Forelimb muscle (tissue), 1 donor: ENCODE data around the gene SYPL2. TPM values are rescaled to one million over a fixed set of nuclear protein-coding genes. Genes with fewer than 3 reads are reported as not detected.

Experiments
- DNase-seq: peaks from one replicate; pipeline ENCODE4 v3.0.0-alpha.2; 2013; ENCODE audit warnings: low read depth
- polyA plus RNA-seq: library from polyadenylated mRNA; unstranded; fragments of 120-200 nt; gene quantifications from one replicate; pipeline ENCODE4 v1.2.1, GENCODE V29; 2013; ENCODE audit not compliant: insufficient read length

SYPL2 gene
- polyA plus RNA-seq, 1 donor, result 304 TPM

DNA sequence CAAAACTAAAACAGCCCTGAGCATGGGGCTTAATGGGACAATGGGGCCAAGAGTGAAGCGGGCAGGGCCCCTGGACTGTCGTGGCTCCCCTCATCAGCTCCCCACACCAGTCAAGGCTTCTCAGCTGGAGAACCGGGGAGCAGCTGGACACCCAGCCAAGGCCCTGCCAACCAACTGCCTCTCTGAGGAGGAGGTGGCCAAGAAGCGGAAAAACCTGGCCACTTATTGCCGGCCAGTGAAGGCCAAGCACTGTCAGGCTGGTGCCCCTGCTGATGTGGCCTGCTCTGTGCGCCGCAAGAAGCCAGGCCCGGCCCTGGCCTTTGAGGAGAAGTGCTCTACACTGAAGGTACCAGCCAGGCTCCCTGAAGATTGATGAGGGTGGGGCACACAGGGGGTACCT, 25.0 kb downstream of the SYPL2 start:
- no peak for DNase-seq

DNA sequence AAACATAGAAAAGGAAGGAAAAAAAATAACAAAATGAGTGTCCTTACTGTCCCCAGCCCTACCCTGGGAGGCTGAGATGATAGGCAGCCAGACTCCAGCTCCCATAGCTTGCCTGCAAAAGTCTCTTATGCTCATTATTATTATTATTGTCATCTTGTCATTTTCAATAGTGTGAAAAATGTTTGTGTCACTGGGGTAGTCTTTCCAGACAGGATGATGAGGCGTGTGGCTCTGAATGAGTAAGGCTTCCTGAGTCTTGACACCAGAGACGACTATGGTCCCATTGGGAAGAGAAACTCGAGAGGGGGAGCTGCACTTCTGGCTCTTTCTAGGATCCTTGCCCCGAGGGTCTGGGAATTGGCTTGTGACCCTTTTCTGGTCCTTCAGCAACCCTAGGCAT, 26.4 kb downstream of the SYPL2 start:
- DNase-seq, result no peak

DNA sequence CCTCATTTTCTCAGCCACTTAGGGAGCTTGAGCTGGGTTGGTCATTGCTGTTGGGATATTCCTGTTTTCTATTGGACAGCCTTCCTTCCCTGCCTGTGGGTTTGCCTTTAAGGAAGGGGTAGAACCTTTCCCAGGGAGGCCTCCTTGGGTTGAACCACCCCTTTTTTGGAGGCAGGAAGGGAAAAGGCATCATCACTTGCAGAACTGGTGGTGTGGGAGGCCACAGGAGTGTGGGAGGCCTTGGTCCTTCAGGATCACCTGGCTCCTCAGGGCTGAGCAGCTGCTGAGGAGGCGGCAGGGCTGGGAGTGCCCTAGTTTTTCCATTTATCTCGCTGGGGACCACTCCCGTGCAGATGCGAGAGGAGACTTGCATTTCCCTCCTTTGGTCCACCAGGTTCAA, 26.9 kb downstream of the SYPL2 start:
- no peak for DNase-seq

DNA sequence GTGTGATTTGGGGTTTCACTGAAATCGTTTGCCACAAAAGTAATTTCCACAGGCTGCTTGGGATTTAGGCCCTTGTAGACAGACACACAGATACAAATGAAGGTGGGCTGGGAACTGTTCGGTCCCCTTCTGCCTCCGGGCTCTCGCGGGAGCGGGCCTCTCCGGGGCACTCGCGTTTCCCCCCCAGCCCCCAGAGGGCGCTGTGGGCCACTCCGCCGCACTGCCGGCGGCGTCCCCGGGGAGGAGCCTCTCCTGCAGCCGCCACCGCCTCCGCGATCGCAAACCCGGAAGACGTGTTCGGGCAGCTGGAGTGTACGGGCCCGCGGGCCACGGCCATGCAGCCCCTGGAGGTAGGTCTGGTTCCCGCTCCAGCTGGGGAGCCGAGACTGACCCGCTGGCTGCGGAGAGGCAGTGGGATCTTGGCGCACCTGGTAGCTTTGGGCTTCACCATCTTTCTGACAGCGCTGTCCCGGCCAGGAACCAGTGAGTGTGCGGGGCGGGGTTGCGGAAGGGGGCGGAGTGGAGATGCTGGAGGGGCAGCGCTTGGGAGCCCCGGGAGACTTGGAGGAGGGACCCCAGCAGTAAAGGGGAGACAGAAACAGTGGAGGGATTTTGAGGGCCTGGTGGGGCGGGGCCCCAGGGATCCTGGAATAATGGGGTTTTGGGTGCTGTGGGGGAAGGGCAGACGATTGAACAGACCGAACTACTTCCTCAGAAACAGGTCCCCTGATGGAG, 27.6 kb downstream of the SYPL2 start, which contains the start of gene CYB561D1:
Gene CYB561D1, plus strand, starts transcription at position 290 of the 735 bp plus-strand sequence. Its CDS starts 46 bp downstream, at position 336.
- peak; percentile 65 for DNase-seq

DNA sequence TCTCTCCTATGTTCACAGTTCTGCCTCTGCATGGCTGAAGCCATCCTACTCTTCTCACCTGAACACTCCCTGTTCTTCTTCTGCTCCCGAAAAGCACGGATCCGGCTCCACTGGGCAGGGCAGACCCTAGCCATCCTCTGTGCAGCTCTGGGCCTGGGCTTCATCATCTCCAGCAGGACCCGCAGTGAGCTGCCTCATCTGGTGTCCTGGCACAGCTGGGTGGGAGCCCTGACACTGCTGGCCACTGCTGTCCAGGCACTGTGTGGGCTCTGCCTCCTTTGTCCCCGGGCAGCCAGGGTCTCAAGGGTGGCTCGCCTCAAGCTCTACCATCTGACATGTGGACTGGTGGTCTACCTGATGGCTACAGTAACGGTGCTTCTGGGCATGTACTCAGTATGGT, 29.4 kb downstream of the SYPL2 start:
- no peak for DNase-seq

DNA sequence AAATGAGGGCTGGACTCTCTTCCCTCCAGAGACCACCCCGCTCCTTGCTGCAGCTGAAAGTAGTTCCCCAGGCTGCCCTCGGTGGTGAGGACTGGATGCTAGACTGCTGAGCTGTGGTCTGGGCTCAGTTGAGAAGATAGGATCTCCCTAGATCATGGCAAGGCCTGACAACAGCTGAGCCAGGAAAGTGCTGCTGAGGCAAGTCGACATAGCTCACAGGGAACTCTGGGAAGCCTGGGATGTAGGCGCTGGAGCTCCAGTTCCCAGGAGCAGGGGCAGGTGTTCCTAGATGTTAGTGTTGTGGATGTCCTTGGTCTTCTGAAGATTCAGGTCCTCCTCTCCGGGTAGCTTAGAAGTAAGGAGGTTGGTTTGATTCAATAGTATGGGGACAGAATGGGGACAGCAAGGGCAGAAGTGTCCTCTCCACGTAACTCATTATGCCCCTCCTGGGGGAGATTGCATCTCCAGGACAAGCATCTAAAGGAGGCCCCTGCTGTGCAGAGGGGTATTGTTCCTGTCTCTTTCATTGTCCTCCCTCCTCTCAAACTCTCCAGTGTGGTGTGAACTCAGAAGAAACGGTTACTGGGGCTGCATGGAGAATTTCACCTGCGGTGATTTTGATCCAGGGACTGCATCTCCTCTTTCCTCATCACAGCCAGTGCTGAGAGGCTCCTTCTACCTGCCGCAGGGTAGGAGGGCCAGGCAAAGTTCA, 31.3 kb downstream of the SYPL2 start:
- DNase-seq, result no peak

DNA sequence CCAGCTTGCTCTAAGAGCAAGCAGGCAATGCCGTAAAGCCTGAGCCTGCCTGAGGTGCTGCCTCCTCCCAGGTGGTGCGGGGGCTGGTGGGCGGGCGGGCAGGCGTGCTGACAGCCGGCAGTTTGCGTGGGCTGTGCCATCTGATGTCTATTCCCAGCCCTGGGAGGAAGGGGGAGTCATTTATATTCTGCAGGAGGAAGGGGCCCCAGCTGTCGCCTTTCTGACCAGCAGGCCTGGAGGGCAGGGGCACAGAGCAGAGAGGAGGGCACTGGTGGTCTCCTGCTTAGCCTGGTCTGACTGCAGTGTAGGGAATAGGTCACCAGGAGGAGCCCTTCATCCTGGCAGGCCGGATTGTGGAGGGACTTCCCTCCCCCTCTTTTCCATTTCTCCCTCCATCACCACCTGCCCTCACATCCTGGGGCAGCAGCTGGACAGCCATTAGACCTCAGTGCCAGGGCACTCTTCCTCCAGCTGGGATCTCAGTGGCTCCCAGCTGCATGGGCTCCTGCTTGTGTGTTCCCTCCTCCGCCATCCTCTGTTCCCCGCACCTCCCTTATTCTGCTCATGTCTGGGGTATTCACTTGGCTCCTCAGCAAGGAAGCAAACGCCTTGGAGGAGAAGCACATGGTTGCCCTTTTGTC, 31.9 kb downstream of the SYPL2 start:
- peak; percentile 25 for DNase-seq

DNA sequence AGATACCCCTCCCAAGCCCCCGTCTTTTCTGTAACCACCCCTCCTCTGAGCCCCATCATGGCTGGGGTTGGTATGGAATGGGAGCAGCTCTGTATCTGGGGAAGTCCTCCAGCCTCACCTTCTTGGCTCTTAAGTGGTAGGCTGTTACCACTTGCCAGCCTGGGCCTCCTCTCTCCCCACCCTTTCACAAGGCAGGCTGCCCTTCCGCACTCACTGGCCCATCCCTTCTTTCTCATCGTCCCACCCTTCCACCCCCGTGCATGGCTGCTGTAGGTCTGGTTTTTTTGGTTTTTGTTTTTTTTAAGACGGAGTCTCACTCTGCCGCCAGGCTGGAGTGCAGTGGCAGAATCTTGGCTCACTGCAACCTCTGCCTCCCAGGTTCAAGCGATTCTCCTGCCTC, 32.7 kb downstream of the SYPL2 start:
- no peak for DNase-seq

DNA sequence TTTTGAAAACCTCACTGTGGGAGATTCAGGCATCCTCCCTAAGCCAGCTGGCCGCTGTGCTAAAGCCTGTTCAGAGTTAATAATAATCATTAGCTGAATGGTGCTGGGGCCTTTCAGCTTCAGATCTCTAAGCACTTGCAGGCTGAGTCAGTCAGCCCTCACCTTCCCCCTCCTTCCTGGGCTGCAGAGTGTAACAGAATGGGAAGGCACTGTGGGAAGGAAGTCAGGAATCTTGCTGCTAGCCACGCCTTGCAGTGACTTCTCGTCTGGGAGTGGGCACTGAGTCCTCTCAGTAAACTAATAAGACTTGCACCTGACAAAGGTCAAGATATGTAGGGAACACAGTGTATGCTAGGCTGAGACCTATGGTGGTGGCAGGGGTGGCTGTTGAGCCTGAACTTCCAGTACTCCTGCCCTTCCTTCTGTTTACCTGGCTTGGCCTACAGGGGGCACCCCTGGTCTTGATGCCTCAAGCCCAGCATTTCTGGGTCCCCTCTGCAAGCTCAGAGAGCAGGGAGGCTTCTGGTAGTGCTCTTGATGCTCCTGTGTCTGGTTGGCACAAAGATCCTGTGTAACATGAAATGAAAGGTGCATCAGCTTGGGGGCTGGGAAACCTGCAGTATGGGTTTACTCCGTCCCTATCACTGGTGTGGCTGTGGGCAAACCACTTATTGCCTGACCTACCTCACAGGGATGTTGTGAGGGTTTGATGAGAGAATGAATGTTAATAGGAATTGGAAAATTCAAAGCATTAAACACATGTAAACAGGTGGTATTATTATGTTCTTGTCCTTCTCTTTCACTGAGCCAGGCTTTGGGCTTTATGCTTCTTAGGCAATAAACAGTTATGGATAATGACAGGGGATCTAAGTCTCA, 33.6 kb downstream of the SYPL2 start:
- no peak for DNase-seq

DNA sequence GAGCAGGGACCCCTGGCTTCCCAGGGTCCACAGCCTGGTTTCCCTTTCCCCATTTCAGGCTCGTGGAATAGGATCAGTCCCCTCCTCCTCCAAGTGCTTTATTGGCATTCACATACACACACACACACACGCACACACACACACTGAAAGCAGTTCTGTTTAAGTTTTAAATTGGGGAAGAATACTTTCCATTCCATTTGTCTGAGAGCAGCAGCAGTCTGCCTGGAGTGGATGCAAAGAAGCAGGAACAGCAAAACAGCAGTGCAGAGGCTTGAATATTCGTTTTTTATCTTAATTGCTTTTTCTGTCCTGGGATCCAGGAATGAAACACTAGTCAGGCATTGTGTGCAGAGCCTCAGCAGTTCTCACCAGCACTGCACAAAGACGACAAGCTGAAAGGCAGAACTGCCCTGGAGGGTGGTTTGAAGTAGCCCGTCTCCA, 34.6 kb downstream of the SYPL2 start:
- DNase-seq, result no peak

DNA sequence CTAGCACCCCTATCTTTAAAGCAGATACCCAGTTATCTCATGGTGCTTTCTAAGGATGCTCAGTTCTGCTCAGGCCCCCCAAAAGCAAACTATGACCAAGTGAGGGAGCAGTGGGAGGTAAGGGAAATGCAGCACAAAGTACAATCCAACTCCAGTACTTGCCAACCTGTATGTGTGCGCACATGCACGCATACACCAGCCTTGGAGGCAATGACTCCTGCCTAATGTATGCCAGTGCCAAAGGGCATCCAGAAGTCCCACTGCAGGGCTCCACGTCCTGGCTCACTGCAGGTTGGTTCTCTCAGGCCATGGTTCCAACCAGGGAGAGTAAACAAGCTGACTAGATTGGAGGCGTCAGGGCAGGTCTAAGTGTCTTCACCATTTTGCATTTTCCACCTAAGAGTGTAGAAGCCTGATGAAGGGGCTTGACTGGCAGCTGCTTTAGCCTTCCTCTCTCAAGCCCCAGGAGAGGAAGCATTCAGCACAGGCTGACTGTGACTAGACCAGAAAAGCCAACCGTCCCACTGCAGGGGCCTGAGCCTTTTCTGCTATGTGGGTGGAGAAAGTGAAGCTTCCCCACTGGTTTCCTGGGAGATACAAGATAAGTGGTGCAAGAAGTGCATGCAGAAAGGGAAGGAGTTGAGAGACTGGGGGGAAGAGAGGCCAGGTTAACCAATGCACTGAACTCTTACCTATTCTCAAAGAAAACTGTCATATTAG, 35.5 kb downstream of the SYPL2 start:
- DNase-seq, result no peak

DNA sequence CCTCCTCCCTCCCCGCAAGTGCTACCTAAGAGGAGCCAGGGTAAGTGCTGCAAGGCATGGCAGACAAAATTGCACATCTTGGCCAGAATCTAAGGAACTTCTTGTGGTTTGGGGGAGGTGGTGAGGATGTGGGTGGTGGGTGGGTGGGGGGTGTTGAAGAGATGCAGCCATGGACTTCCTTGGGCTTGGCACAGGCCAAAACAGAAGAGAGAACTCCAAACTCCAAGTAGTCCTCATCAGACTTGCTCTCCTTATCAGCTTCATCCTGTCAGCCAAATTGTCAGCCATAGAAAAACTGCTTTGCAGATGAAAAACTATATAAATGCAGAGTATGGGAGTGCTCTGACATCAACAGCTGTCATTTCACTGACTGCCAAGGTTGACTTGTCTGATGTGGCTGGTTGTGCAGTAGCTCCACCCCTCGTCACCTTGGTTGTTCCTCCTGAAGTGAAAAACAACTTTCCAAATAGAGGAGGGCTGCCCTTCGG, 36.1 kb downstream of the SYPL2 start:
- DNase-seq, result no peak

DNA sequence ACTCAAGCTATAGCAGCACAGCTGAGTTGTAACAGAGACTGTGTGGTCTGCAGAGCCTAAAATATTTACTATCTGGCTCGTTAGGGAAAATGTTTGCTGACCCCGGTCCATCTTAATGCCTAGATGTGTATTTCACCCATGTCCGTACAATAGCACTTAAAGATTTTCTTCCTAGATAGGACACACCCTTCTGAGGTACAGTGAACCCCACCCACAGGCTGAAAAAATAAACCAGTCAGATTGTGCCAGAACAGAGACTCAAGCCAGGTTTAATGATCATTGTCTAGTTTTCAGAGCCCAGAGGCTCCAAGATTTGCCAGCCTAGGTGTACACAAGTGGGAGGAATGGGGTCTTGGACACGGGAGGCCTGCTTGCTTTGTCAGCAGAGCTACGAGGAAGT, 37.6 kb downstream of the SYPL2 start:
- no peak for DNase-seq

DNA sequence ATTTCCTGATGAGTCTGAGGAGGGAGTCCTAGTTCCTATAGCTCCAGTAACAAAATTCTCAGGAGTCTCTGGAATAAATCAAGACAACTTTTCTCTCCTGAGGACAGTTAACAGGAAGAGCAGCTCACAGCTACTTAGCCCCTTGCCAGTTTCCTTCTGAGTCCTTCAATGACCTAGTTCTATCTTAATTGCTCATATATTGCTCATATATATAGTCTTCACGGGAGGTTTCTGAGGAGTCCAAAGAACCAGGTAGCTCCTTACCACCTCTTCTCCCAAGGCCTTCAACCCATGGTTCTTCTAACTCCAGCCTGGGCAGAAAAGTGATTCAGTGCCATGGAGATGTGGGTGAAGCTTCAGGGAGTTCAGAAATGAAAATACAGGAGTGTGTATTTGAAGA, 38.6 kb downstream of the SYPL2 start:
- no peak for DNase-seq

DNA sequence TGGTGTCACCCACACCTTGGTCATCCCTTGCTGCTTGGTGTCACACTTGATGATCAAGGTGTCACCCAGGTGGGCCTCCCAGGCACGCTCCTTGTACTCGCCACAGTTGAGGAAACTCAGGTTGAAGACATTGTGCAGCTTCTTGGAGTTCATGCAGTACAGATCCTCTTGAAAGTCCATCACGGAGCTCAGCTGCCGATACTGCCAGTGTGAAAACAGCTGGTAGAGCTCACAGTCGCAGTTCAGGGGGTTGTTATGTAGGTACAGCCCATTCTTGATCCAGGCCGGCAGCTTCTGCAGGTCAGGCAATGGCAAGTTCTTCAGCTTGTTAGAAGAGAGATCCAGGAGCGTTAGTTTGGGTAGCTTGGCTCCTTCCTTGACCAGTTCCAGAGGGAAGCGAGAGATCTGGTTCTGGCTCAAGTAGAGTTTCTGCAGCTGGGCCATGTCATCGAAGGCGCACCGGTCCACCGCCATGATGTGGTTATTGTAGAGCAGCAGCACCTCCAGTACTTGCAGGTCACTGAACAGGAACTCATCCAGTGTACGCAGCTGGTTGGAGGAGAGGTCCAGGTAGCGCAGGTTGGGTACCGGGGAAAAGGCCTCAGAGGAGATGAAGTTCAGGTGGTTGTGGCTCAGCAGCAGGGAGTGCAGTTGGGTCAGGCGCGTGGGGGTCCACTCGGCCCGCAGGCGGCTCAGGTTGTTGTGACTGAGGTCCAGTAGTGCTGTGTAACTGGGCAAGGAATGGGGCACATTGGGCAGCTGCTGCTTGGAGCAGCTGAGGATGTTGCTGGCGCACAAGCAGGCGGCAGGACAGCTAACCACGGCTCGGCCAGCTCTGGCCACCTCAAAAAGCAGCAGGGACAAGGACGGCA, 41.9 kb downstream of the SYPL2 start:
- DNase-seq, result no peak

DNA sequence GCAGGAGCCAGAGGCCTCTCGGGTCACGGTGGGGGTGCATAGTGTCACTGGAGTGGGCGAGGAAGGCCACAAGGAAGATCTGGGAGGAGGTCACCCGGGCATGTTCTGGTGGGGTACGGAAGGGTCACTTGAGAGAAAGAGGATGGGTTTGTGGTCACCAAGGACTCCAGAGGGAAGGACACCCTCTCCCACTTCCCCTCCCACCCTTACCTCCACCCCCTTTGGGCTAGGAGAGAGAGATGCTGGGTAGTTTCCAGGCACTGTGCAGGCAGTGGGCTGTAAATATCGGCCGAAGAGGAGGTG, 42.5 kb downstream of the SYPL2 start:
- DNase-seq, result no peak

DNA sequence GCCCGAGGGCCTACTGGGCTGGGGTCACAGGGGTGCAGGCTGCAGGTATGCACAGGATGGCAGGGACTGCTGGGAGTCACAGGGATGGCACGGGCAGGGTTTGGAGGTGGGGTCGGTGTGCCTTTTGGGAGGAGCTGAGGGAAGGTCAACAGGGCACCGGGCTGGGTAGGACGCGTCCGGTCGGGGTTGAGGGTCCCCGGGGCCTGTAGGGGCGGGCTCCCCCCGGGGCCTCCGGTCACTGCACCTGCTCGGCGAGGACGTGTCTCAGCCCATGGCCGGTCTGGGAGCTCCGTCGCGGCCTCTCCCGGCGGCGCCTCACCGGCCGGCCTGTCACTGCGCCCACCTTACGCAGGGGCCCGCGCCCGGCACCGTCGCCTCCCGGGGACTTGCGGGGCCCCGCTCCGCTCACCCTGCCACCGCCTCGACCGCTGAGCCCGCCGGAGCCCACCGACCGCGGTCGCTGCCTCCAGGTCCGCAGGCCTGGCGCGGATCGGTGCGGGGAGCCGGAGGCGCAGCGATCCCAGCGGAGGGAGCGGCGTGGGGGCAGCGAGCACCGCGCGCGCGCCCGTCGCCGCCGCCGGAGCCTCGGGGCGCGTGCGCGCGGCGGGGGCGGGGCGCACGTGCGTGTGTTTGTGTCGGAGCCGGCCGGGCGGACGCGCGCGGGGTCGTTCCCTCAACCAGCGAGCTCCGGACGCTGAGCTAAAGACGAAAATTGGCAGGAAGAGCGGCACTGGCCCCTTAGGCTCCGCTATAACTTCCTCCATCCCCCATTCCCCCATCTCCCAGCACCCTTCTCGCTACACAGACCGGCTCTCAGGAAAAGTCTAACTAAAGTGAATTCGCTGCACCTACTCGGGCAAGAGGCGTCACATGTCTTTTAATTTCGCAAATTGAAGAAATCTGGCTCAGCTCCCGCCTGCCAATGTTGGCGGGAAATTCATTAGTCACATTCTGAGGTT, 43.1 kb downstream of the SYPL2 start, which contains the start of gene AMIGO1:
Gene AMIGO1, minus strand, starts transcription at position 552 of the 959 bp plus-strand sequence. CDS start 815 bp downstream, outside the sequence.
- no peak for DNase-seq

DNA sequence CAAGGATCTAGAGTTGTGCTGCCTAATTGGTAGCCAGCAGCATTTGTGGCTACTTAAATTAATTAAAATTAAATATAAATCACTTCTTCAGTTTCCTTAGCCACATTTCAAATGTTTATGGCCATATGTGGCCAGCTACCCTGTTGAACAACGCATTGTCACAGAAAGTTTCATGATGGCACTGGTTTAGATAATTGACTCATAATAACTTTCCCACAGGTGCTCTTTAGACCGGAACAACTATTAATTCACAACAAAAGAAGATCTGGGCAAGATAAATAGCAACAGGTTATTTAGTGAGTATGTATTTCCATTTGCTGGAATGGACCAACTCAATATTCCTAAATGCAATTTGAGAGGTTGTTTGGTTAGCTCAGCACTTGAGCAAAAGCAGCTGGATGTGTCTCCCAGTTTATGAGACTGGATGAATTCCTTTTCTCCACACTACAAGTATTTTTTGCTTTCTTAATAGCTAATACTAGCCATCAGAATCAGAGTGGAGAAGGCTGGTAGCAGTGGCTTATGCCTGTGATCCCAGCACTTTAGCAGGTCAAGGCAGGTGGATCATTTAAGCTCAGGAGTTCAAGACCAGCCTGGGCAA, 46.9 kb downstream of the SYPL2 start:
- no peak for DNase-seq
